HG03575 (cell line): ENCODE results near the gene ABHD12.

ENCODE experiments used
- ATAC-seq: cut with Tn5 transposase; IDR thresholded peaks from one replicate; pipeline ENCODE4 v1.9.1; 2021; ENCODE audit not compliant: unreplicated experiment, insufficient number of reproducible peaks, low FRiP score; ENCODE audit errors: extremely low read depth

The ABHD12 gene

DNA sequence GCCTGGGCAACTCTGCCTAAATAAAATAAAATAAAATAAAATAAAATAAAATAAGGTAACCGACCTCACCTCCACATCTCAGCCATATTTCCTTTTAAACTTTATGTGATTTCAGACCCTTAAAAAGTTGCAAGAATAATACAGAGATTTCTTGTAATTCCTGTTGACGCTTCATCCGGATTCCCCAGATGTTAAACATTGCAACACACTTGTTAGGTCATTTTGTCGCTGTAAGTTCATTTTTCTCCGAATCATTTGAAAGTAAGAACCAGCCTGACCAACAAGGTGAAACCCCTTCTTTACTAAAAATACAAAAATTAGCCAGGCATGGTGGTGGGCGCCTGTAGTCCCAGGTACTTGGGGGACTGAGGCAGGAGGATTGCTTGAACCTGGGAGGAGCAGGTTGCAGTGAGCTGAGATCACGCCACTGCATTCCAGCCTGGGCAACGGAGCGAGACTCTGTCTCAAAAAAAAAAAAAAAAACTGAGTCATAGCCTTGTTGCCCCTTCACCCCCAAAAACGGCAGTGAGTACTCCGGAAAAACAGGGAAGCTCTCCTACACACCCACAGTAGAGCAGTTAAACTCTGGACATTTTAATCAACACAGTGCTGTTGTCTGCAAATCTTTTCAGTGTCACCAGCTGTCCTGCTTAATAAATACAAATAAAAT, 136.9 kb downstream of the ABHD12 start:
- ATAC-seq = no peak

- ATAC-seq = no peak
Observed at GRCh38 chr20:25252686-25253421, 137.8 kb downstream of the ABHD12 start.

GRCh38 chr20:25252230-25252651, 138.4 kb downstream of the ABHD12 start:
- no peak for ATAC-seq

- ATAC-seq = no peak
Observed at GRCh38 chr20:25251558-25251957, 139.1 kb downstream of the ABHD12 start.

DNA sequence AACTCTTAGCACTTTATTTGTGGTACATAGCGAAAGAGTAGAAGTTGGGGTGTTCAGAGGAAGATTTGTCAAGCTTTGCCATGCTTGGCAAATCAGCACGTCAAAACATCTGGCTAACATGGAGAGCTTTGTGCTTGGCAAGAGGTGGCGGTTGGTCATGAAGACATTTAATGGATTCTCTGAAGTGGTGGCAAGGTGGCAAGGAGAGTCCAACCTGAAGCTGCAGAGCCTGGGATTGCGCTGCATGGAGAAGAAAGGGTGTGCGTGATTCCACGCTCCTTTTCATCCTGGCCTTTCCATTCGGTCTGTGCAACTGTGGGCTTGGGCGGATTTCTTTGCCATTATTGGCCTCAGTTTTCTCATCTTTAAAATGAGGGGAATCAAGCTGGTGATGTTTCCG, 139.6 kb downstream of the ABHD12 start:
- no peak for ATAC-seq

DNA sequence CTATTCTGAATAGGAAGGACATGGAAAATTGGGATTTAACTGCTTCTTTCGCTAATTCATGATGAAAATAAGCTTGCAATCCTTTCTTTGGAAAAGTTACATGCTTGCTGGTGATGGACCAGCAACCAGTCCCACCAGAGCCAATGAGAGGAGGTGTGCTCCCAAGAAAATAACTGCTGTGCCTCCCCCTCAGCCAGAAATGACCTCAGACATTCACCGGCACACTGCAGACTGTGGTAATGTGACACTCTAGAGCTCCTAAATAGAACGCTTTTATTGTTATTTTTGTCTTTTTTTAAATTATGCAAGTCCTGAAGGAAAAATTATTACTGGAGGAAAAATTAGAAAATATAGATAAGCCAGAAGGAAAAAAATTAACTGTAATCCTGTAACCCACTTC, 140.1 kb downstream of the ABHD12 start:
- ATAC-seq = no peak
